HPDE6-E6E7 (cell line): Measurements from ENCODE around the gene USB1.

Source experiments
- DNase-seq: peaks from one replicate; pipeline ENCODE4 v3.0.0; 2011; ENCODE audit warnings: missing footprints; ENCODE audit errors: extremely low spot score

Gene USB1

DNA sequence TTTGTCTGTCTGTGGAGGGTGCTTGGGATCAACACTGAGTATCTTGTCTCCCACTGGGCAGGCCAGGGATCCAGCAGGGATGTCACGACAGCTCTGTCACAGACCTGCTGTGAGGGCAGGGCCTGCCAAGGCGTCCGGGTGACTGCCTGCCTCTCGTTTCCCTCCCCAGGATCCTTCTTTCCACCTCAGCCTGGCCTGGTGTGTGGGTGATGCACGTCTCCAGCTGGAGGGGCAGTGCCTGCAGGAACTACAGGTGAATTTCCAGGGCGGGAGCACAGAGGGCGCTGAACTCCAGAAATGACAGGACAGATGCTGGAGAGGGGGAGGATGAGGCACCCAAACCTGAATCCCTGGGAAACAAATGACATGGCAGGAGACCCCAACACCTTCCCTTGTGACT, 17.6 kb downstream of the USB1 start:
- no peak for DNase-seq

- no peak for DNase-seq
Observed at GRCh38 chr16:58019866-58020538, 18.8 kb downstream of the USB1 start.

DNA sequence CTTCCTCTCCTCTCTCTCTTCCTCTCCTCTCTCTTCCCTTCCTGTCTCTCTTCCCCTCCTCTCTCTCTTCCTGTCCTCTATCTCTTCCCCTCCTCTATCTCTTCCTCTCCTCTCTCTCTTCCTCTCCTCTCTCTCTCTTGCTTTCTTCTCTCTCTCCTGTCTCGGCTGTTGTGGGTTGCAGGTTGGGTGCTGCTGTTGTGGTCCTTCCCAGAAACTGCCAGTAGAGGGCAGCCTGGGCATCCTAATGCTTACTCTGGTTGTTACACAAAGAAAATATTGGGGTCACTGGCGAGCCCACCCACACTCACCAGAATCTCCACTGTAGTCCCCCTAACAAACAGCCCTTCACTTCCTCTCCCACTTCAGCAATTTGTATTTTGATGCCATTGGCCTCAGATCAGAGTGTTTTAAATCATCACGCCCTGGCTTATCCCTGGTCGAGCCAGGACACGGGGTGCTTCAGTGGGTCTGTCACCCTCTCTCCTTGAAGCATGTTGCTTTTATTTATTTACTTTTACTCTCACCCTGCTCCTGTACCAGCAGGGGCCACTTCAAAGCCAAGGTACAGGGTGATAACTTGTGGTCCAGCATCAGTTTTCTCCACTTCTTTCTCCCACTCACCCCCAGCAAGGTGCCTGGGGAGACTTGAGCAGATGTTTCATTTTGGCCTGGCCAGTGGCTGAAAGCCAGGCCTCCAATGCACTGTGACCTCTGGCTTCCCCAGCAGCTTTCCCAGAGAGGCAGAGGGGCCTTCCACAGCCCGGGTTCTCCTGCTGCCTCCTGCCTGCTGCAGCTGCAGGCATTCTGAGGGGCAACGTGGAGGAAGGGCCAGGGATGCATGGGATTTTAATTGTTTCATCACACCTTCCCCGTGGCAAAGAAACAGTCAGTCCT, 19.7 kb downstream of the USB1 start:
- no peak for DNase-seq

DNA sequence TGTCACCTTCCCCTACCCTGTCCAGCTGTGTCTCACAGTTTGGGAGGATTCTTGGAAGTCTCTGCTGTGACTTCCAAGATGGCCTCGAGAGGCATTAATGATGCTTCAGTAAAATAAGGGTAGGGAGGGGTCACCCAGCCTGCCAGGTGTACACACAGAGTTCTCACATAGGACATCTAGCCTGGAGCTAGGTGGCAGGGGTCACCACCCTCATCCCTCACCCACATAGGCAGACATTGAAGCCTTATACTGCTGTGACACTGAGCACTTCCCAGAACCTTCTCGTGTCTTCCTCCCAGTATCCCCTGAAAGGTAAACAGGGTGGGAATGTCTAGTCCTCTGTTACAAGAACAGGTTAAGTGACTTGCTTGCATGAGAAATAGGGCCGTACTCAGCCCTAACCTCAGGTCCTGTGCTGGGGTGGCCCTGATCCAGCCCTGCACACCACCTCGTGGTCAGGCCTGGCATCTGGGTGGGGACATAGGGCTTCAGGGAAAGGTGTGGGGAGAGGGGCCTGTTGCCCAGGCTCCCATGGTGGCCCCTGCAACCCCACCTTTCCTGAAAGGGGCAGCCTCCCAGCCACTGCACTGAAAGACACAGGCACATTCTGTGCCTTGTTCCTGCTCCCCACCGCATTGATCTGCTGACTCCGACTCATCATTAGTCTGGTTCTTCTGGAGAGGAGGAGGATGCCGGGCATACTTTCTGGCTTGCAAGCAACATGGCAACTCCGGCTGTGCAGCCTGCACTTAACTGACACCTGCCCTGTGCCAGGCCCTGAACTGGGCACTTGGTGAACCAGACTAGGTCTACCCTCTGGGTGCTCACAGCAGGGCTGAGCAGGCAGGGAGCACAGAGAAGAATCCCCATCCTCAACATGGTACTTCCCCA, 20.7 kb downstream of the USB1 start:
- DNase-seq: no peak

DNA sequence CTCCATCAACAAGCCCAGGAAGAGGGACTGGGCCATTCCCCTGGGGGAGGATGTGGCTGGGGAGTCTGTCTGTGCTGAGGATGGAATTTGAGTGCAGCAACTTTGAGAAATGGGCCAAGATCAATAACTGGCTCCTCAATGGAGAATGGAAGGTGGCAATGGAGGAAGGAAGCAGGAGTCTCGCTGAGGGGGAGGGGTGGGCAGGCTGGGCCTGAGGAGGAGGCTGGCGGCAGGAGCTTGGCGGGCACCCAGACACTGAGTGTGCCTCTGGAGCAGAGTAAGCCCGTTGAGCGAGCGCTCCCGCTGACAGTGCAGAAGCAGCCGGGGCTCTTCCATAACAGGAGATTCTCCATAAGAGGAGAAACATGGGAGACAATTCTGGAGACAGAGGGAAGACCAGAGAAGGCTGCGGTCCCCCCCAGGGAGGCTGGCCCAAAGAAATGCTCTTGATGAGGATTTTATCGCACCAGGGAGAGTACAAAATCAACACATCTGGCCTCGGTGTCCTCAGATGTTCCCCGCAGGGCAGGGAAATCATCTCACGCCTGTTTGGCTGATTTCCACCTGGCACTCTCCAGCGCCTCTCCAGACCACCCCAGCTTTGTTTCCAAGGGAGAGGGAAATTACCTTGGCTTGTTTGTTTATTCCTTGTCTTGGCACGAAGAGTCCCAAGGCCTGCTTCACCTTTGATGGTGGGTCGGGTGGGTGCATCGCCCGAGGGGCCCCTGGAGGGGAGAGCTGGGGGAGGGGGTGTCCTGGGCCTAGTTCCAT, 21.6 kb downstream of the USB1 start:
- peak; percentile 66 for DNase-seq

DNA sequence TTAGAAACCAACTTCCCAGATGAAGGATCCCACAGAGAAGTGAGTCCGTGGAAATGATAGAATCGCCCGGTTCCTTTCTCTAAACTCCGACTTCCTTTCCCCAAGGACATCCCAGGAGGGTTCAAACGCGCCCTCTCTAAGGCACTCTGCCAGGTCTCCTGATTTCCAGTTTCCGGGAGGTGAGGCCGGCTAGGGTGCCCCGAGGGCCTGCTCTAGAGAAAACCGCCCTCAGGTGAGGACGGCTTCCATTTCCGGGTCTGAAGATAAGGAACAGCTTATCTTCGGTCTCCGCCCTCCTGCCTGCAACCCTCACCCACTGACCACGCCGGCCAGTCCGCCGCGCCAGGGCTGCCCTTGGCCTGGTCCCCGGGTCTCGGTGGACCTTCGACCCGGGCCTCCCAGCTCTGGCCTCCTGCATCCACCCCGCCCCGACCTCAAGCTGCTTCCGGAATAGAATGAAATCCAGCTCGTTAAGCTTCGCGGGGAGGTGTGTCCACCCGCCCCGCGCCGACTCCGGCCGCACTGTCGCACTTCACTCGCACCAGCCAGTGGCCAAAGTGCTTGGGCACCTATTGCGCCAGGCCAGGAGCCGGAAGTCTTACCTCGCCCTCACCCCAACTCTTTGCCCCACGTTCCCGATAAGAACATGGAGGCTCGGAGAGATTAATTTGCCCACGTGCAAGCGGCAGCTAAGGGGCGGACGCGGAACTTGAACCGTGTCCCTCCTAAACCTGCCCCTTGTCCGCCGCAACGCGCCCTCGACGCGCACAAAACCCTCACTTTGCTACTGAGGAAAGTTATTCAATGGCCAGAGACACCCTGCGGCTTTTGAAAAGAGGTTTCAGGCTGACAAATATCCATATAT, 23.5 kb downstream of the USB1 start:
- no peak for DNase-seq

DNA sequence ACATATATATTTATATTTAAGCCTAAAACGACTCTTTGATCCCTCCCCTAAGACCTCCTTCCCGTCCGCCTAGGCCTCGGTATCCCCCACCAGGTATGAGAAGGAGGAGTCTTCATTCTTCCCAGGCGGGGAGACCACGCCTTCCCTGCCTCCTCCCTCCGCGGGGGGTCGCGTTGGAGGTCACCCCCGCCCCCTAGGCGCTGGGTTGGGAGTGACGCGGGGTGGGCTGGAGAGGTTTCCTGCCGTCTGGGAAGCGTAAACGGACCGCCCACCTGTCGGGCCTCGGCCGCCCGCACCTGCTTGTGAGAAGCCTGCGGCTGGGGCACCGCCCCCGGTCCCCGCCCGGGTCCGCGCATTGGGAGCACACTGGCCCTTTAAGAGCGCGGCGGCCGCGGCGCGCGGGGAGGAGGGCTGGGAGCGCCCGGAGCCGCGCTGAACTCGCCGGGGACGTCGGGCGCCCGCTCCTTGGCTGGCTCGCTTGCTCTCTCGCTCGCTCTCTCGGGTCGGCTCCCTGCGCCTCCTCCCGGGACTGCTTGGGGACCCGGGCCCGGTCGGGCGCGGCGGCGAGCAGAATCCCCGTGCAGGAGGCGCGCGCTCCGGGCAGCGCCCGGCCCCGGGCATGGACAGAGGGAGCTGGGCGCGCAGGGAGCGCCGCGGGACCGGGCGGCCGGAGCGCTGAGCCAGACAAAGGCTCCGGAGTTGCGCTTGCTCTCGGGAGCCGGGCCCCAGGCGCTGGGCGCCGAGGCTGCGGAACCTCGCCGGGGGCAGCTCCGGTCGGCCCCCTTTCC, 24.3 kb downstream of the USB1 start, which contains the start of gene MMP15:
Gene MMP15 (plus strand): TSS at position 404 of the 788 bp plus-strand sequence. CDS start 597 bp downstream, outside the sequence.
- DNase-seq: peak; percentile 58

GRCh38 chr16:58026139-58026704, 25.0 kb downstream of the USB1 start:
- no peak for DNase-seq

DNA sequence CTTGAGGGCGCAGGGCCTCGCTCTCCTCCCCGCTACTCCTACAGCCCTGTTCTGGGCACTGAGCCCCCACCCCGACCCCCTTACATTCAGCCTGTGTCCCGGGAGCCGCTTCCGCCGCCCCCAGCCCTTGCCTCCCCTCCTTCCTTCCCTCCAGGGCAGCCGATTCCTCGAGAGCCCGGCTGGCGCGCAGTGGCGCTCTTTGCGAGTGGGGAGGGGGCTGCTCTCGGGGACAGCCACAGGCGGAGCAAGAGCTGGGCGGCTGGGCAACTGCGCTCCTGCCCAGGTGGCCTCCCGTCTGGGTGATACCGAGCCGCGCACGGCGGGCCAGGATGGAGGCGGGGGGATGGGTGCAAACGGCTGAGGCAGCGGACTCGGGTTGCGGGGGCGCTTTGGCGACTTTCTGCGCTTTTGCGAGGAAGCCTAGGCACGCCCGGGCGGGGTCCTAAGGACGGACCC, 25.5 kb downstream of the USB1 start:
- no peak for DNase-seq

- peak; percentile 76 for DNase-seq
Observed at GRCh38 chr16:58027161-58027915, 26.1 kb downstream of the USB1 start.

DNA sequence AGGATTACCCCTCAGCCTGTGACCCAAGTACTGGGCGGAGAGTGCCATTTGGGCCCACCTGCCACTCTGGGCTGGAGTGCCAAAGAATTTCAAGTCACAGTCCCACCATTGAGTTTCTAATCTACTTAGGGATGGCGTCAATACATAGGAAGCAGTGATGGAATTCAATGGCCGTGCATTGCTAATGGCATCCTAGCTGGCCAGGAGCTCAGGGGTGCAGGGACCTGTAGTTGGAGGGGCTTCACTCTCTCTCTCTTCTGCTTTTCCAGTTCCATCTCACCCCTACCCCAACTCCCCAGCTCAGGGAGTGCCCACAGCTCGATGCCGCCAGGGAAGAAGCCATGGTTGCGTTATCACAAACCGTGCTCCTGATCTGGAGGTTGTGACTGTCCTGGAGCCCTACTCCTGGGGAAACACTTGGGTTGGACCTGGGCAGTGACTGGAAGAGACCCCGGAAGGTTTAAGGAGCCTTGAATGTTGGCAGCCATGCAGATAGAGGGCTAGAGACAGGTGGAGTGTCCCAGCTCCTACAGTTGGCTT, 26.8 kb downstream of the USB1 start:
- no peak for DNase-seq

DNA sequence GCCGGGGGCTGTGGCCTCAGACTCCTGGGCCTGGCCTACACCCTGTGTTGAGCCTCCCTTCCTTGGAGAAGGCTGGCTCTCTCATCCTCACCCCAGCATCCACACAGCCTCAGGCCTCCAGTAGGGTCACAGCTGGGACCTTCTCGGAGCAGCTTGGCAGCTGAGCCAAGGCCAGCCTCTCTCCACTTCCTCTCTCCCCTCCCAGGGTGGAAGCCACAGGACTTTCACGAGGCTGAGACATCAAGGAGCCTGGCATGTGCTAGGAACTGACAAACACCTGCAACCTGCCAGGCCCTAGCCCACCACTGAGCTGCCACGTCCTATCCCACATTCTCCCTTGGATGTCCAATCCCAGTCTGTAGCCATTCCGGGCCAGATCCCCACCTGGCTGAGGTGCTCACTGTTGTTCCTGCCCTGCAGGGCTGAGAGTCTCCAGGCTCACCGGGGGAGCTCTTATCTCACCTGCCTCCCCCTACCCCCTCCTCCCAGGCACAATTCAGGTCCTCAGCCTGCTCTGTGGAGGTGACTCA, 27.4 kb downstream of the USB1 start:
- DNase-seq: no peak

DNA sequence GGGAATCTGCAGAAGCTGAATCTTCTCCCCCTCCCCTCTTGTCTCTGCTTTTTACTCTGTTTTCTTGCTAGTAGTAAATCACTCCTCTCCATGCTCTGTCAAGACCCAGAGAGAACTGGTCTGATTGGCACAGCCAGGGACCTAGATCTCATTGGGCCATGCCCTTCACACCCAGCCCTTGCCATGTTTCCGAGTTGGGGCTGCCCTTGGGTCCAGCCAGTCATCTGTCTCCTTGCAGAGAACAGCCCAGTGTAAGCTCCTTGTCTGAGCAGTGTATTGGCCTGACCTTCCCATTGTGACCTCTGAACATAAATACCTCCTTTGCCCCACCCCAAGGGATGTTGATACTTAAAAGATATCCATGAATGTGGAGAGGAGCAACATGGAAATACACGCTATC, 28.2 kb downstream of the USB1 start:
- DNase-seq: no peak

- DNase-seq: no peak
Observed at GRCh38 chr16:58030136-58030840, 29.1 kb downstream of the USB1 start.

- DNase-seq: no peak
Observed at GRCh38 chr16:58031016-58031800, 30.0 kb downstream of the USB1 start.

DNA sequence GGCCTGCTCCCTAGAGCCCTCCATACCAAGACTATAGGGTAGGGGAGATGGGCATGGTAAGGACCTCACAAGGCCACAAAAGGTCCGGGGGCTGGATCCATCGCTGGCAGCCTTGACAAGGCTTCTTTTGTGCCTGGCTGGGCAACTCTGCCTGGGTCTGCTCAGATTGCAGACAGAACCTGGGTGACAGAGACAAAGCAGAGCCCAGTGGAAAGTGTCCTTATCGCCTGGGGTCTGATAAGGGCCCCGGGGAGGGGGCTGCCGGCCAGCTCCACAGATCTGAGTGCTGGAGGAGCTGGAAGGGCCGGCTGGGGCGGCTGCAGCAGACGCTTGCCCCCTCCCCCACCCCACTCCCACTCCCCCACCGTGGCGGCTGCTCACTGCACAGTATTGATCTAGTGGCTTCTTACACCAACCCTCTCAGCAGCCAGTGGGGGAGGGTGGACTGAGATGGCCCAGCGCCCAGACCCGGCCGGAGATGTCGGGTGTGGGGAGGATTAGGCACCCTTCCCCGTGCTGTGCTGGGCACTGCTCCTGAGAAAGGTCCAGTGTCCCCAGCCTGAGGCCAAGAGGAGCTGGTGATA, 31.6 kb downstream of the USB1 start:
- no peak for DNase-seq
